Head of caudate nucleus (tissue), 42 donors: Measurements from ENCODE around the gene STK11.

Experiments used
- DNase-seq, 42 donors: peaks; one replicate each; pipeline versions ENCODE4 v3.0.0 to v3.0.0-alpha.2; 2020 to 2021; ENCODE audit warnings: mixed read lengths in 7 of 42
- intact Hi-C: fragments of 100-400 bp; cut with DNase I; formaldehyde crosslinking; loops from one replicate; pipeline ENCODE4 v1.15.0; 2022

STK11 gene

GRCh38 chr19:1231729-1232637, 26.4 kb downstream of the STK11 start:
- intact Hi-C loops: no loop called here
- DNase-seq: peak in 1 of 42 donors; percentile 8

- peak in 2 of 42 donors; percentile 20 to 50 for DNase-seq
- intact Hi-C loops: no loop called here
These were observed 27.1 kb downstream of the STK11 start for GRCh38 chr19:1232652-1233072.

GRCh38 chr19:1233115-1233667, 27.6 kb downstream of the STK11 start:
- intact Hi-C loops: no loop called here
- no peak for DNase-seq

- no peak for DNase-seq
- intact Hi-C loops: no loop called here
These were observed 28.7 kb downstream of the STK11 start for GRCh38 chr19:1234051-1234954.

- DNase-seq: no peak
- intact Hi-C loops: no loop called here
These were observed 29.4 kb downstream of the STK11 start for GRCh38 chr19:1234955-1235380.

- DNase-seq: peak in 6 of 42 donors; percentile 32 to 74 (median 56)
- intact Hi-C loops: no loop called here
These were observed 30.3 kb downstream of the STK11 start for GRCh38 chr19:1235625-1236538.

- peak in 31 of 42 donors; percentile 58 to 87 (median 70) for DNase-seq
- intact Hi-C loops: no loop called here
These were observed 31.0 kb downstream of the STK11 start for GRCh38 chr19:1236576-1236975.

GRCh38 chr19:1237027-1237659, 31.6 kb downstream of the STK11 start:
- peak in 11 of 42 donors; percentile 28 to 75 (median 54) for DNase-seq
- intact Hi-C loops: no loop called here

- intact Hi-C loops: no loop called here
- peak in 22 of 42 donors; percentile 55 to 84 (median 72) for DNase-seq
These were observed 32.3 kb downstream of the STK11 start, which contains the start of gene CBARP for GRCh38 chr19:1237754-1238368. Gene CBARP, minus strand, starts transcription at chr19:1238005. Its CDS starts 1,905 bp downstream, at chr19:1236100.

GRCh38 chr19:1238369-1239303, 33.1 kb downstream of the STK11 start:
- peak in 3 of 42 donors; percentile 7 to 44 (median 15) for DNase-seq
- intact Hi-C loops: no loop called here

- peak in 3 of 42 donors; percentile 27 to 59 (median 28) for DNase-seq
- intact Hi-C loops: no loop called here
These were observed 33.8 kb downstream of the STK11 start for GRCh38 chr19:1239420-1239795.

- peak; percentile 63 to 97 (median 92) for DNase-seq
- intact Hi-C loops: no loop called here
These were observed 34.5 kb downstream of the STK11 start for GRCh38 chr19:1239796-1240737.

GRCh38 chr19:1240925-1241324, 35.3 kb downstream of the STK11 start:
- intact Hi-C loops: no loop called here
- peak in 1 of 42 donors; percentile 34 for DNase-seq

- peak; percentile 85 to 98 (median 96) for DNase-seq
- intact Hi-C loops: no loop called here
These were observed 36.0 kb downstream of the STK11 start, which contains the start of gene ATP5F1D for GRCh38 chr19:1241417-1242095. Gene ATP5F1D, plus strand, starts transcription at chr19:1241751. Its CDS starts 100 bp downstream, at chr19:1241851.
